ENCODE results near the gene ZSCAN20.

Gene ZSCAN20

DNA sequence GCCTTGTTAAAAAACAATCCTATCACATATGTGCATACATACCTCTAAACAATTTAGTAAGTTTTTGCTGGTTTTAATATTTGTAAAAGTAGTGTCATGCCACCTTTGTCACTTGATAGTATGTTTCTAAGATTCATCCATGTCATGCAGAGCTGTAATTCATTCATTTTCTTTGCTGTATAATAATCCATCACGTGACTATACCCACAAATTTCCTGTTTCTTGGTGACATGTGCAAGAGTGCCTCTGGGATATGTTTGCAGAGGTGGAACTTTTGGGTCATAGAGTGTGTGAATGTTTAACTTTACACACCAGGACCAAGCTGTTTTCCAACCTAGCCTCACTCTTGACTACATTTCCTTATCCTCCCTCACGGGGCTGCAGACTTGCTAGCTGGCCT lies 62.9 kb downstream of the ZSCAN20 start:
- DNase-seq: no peak

DNA sequence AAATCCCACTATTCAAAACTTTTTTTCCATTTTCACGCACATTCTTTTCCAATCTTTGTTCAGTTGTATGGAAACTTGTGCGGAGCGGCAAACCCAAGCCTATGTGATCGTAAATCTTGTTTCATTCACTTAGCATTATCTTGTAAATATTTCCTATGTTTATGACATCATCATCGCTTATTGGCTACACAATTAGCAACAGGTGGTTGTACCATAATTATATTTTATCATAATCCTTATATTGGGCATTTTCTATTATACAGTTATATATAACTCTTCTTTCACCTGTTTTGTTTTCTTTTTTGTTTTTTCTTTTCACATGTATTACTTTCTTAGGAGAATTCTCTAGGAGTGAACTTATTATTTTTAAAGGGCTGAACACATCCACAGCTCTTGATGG lies 65.4 kb downstream of the ZSCAN20 start:
- DNase-seq: no peak

DNA sequence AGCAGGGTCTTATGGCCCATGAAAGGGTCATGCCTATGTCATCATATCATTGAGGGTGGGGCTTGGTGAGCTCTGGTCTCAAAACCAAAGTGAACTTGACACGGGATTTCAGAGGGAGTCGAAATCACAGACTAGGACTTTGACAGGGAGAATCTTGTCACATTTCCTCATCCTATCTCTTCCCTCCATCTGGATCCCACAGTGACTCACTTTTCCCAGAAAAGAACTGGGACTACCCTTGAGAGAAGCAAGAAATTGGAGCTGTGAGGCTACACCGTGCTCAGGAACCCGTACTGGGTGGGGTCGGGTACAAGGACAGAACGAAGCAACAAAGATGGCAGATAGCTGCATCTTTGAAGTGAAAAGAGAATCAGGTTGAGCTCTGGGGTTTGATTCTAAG lies 69.5 kb downstream of the ZSCAN20 start:
- no peak for DNase-seq
